Epithelial cell of proximal tubule (primary cell): Measurements from ENCODE around the gene ARL15. TPM values are rescaled to one million over a fixed set of nuclear protein-coding genes. Genes with fewer than 3 reads are reported as not detected.
A peak's percentile ranks its signal among the peaks of the same experiment; 100 is the strongest.
"Not testable (repeated sequence)": the region's sequence is repeated elsewhere in the genome, so short reads cannot be mapped to it uniquely, and the experiment has no call there.

Source experiments
- DNase-seq: peaks from one replicate; pipeline ENCODE4 v3.0.0-alpha.2; 2011; ENCODE audit warnings: low read depth
- H3K4me3 ChIP-seq: 2 replicates; pipeline ENCODE4 v1.5.1; 2011; ENCODE audit warnings: low read depth, mild to moderate bottlenecking, low read length
- total RNA-seq: library from RNA; depleted of rRNA; stranded (reverse); fragments of >200 nt; gene quantifications from 2 replicates; pipeline ENCODE4 v1.2.3, GENCODE V29; 2015
- TF ChIP-seq, protein P1 (sequence below): conservative IDR thresholded peaks from 2 replicates; pipeline ENCODE4 v1.5.1; 2012; ENCODE audit warnings: low read depth, mild to moderate bottlenecking, low read length

The ARL15 gene
- total RNA-seq, 1 donor from 2014 or later = 1.9 TPM

DNA sequence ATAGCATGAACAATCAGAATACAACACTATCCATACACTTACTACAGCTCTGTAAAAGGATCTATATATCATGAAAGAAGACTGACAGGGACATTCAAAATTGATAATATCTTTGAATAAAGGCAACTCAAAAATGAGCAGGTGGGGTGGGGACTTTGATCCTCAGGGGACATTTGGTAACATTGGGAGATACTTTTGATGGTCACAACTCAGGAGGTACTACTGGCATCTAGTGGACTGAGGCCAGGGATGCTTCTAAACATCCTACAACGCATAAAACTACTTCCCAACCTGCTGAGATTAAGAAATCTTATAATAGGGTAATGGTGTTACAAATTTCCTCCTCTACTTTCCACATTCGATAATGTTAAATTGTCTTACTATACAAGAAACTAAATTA is 243.9 kb downstream of the ARL15 start:
- TF ChIP-seq, protein P1, sequence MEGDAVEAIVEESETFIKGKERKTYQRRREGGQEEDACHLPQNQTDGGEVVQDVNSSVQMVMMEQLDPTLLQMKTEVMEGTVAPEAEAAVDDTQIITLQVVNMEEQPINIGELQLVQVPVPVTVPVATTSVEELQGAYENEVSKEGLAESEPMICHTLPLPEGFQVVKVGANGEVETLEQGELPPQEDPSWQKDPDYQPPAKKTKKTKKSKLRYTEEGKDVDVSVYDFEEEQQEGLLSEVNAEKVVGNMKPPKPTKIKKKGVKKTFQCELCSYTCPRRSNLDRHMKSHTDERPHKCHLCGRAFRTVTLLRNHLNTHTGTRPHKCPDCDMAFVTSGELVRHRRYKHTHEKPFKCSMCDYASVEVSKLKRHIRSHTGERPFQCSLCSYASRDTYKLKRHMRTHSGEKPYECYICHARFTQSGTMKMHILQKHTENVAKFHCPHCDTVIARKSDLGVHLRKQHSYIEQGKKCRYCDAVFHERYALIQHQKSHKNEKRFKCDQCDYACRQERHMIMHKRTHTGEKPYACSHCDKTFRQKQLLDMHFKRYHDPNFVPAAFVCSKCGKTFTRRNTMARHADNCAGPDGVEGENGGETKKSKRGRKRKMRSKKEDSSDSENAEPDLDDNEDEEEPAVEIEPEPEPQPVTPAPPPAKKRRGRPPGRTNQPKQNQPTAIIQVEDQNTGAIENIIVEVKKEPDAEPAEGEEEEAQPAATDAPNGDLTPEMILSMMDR = no peak
- DNase-seq = no peak
- H3K4me3 ChIP-seq = no peak overlapping the region

DNA sequence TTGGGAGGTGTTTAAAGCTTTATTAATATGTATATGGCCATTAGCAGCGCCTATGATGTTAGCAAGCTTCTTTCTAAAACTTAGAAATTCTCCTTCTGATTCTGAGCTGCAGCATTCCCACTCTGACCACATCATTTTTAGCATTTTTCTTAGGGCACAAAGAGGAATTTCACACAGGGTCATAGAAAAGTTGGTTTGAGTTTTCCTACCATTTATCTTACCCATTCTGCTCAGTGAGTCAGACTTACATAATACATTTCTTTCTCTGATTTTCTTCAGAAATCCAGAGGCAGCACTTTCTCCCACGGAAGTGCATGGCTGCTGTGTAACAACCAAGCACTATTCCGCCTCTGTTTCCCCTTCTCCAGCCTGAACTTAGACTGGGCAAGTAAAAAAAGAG is 246.6 kb downstream of the ARL15 start:
- H3K4me3 ChIP-seq = no peak overlapping the region
- TF ChIP-seq, protein P1 = no peak
- peak; percentile 4 for DNase-seq

DNA sequence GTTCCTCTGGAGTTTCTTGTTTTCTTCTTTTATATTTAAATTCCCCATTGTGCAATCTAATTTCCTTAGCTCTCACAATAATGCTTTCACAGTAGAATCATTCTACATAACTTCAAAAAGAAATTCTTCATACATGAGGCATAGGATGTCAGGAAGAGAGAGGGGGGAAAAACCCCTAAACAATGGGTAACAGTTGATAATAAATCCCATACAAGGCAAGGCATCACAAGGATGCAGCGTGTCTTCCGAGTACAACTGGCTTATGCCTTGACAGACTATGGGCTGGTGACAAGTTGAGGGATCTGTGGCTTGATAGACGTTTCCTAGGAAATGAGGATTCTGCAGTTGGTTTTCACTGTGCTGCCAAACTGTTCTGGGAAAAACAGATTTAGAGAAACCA is 247.4 kb downstream of the ARL15 start:
- H3K4me3 ChIP-seq = no peak overlapping the region
- TF ChIP-seq, protein P1 = no peak
- no peak for DNase-seq

DNA sequence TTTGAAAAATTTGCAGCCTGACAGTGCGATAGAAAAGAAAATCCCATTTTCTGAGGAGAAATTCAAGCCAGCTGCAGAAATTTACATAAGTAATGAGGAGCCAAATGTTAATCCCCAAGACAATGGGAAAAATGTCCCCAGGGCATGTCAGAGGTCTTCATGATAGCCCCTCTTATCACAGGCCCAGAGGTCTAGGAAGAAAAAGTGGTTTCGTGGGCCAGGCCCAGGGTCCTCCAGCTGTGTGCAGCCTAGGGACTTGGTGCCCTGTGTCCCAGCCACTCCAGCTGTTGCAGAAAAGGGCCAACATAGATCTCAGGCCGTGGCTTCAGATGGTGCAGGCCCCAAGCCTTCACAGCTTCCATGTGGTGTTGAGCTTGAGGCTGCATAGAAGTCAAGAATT is 249.5 kb downstream of the ARL15 start:
- not testable (repeated sequence) for DNase-seq, H3K4me3 ChIP-seq

DNA sequence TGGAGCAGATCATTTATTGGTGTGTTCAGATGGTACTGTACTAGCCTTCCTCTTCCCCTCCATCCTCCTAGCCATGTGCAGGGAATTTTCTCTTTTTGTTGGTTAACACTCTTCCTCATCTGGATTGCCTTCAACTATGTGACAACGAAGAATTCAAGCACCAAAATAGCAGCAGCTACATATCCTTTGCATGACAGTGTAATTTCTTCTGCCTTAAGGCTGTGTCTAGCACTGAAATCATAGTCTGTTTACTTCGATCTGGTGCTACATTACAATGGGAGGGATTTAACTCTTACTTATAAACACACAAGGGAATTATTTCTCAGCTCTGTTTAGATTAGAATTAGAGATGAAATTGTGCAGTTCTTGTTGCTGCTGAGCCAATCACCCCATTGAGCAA is 260.4 kb downstream of the ARL15 start:
- TF ChIP-seq, protein P1 = no peak
- DNase-seq = no peak
- no peak overlapping the region for H3K4me3 ChIP-seq

DNA sequence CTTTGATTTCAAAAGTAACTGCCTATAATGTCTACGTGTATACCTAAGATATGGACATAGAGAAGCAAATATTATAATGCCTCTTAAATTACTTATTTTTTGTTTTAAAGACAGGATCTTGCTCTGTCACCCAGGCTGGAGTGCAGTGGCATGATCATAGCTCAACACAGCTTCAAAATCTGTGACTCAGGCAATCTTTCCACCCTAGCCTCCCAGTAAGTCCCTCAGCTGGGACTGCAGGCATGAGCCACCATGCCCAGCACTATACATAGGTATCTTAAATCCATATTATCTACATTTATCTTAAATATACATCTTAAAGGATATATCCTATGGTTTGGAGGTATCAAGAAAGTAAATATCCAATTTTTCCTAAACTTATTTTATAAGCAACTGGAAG is 261.2 kb downstream of the ARL15 start:
- TF ChIP-seq, protein P1 = no peak
- no peak for DNase-seq
- H3K4me3 ChIP-seq = no peak overlapping the region

DNA sequence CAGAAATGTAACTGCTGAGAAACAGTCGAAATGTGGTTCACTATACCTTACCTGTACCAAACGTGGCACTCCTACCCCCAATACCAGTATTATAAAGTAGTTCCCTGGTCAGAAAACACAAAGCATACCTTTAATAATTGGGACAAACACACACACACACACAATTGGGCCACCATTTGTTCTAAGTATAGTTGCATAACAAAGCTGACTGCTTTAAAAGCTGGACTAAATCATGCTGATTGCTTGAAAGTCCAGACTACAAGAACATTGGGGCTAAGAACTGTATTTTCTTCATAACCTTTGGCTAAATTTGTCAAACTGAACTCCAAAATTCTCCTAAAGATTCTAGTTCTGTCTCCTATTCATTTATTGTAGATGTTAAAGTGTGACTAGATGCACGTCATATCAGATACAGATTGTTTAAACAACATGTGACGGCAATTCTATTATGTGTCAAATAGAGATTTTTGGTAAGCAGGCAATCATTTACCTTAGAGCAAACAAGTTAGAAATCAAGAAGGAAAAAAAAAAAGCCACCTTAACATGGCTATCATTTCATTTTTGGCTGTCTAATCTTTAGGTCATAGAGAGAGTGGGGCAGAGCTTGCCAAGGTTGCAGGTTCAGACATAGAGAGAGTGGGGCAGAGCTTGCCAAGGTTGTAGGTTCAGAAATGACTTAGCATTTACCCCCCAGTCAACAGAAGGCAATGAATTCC is 265.1 kb downstream of the ARL15 start:
- TF ChIP-seq, protein P1 = no peak
- no peak for DNase-seq
- no peak overlapping the region for H3K4me3 ChIP-seq

DNA sequence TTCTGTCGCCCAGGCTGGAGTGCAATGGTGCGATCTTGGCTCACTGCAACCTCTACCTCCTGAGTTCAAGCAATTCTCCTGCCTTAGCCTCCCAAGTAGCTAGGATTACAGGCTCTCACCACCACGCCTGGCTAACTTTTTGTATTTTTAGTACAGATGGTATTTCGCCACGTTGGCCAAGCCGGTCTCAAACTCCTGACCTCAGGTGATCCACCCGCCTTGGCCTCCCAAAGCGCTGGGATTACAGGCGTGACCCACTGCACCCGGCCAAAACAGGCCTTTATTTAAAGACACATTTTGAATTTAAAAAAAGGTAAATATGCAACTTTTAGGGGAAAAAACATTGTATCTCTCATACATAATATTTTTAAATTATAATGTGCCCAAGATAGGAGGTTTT is 266.1 kb downstream of the ARL15 start:
- H3K4me3 ChIP-seq, DNase-seq: not testable (repeated sequence)
